ENCODE data around the gene BLACAT1. TPM values are rescaled to one million over a fixed set of nuclear protein-coding genes. Genes with fewer than 3 reads are reported as not detected.
A peak's percentile ranks its signal among the peaks of the same experiment; 100 is the strongest.

The BLACAT1 gene
- total and polyA plus RNA-seq, 2 of the 4 experiments (the other 2 are of a cell fraction): under 0.01 to 0.05 TPM

GRCh38 chr1:205420938-205421337 is 34.9 kb downstream of the BLACAT1 start:
- H3K23ac ChIP-seq (ENCODE audit: low read depth, low read length): no peak overlapping the region
- H3K4me2 ChIP-seq (ENCODE audit: low read depth, low read length): no peak overlapping the region
- H2AK5ac ChIP-seq (ENCODE audit: low read depth, low read length): no peak overlapping the region
- H3K9ac ChIP-seq (ENCODE audit: low read depth, low read length): no peak overlapping the region
- no peak overlapping the region for H3K4me3 ChIP-seq (ENCODE audit: insufficient read depth, low read depth, low read length)
- no peak overlapping the region for H2BK15ac ChIP-seq (ENCODE audit: low read depth, low read length)
- CTCF ChIA-PET: interaction anchor here (0.6 to 2.1 kb wide), 4 partner anchors 10 to 103 kb away, joined by 3 to 8 read pairs (median 4); no protein-coding TSS in a partner anchor
- DNase-seq: no peak
- H3K18ac ChIP-seq (ENCODE audit: low read depth, low read length): no peak overlapping the region
- H2BK20ac ChIP-seq (ENCODE audit: low read depth, low read length): no peak overlapping the region
- peaks cover 47% of the 10 kb centered on the region for H3K27me3 ChIP-seq (ENCODE audit: control insufficient read depth, insufficient read depth, low read length)
- H3K4me1 ChIP-seq (ENCODE audit: control insufficient read depth, insufficient read depth, low read length): no peaks in the 10 kb centered on the region
- no peaks in the 10 kb centered on the region for H3K36me3 ChIP-seq (ENCODE audit: control insufficient read depth, insufficient read depth, low read length)
- POLR2A ChIA-PET (ENCODE audit: unreplicated experiment): no interaction called here
- H2AFZ ChIP-seq (replicated peaks; ENCODE audit: low read length, poor library complexity): no peak overlapping the region
- H3K27ac ChIP-seq (ENCODE audit: insufficient read depth, low read length): no peak overlapping the region
- H2BK5ac ChIP-seq (ENCODE audit: low read depth, low read length, poor library complexity, severe bottlenecking): no peak overlapping the region
- no peak overlapping the region for H4K5ac ChIP-seq (ENCODE audit: low read depth, low read length)
- H3K14ac ChIP-seq (replicated peaks; ENCODE audit: low read depth, low read length): no peak overlapping the region
- no peak overlapping the region for H4K8ac ChIP-seq (ENCODE audit: low read depth in 2 of 2, low read length in 2 of 2)
- no CpG with 5 or more reads among the region's 2 CpGs for WGBS, 2 experiments (ENCODE audit: extremely low coverage in 2 of 2, insufficient read length in 1 of 2)
- H4K20me1 ChIP-seq (ENCODE audit: insufficient read depth, low read length): no peaks in the 10 kb centered on the region
- H2AK9ac ChIP-seq (replicated peaks; ENCODE audit: low read depth, low read length, poor library complexity): no peak overlapping the region
- BruUV-seq (replicated peaks): no TSS peak
- H3K9me1 ChIP-seq (ENCODE audit: insufficient read depth, low read length): no peaks in the 10 kb centered on the region
- TF ChIP-seq USF2 (IDR thresholded peaks at IDR 0.05; ENCODE audit: low read depth, low read length) (no peak), MAFK (IDR thresholded peaks at IDR 0.05; ENCODE audit: low read depth, low read length) (peak; percentile 48; the same call in 1 of the 2 replicates)
- no peak overlapping the region for H3K4ac ChIP-seq (ENCODE audit: low read depth, low read length)
- H3K9me3 ChIP-seq (ENCODE audit: control insufficient read depth, insufficient read depth, low read length): no peaks in the 10 kb centered on the region
- H3K56ac ChIP-seq (ENCODE audit: extremely low read depth, insufficient read depth, low read length): no peak overlapping the region
- H2BK120ac ChIP-seq (ENCODE audit: low read depth, low read length): no peak overlapping the region
- H4K91ac ChIP-seq (ENCODE audit: insufficient read depth, low read depth, low read length): no peak overlapping the region
- in situ Hi-C loops (cut with MboI; ENCODE audit: low sequenced_read_pairs) (no loop called here), dilution Hi-C loops (cut with HindIII; ENCODE audit: low sequenced_read_pairs, unreplicated experiment) (no loop called here), intact Hi-C loops (cut with micrococcal nuclease) (no loop called here)
- no peaks in the 10 kb centered on the region for H3K79me1 ChIP-seq (ENCODE audit: low read depth in 1 of 2, low read length in 2 of 2)
- ATAC-seq (ENCODE audit: low read depth): no peak

Measured in IMR-90 (cell line).